Glutamatergic neuron (in vitro differentiated cells): ENCODE measurements around the gene PEPD. TPM values are rescaled to one million over a fixed set of nuclear protein-coding genes. Genes with fewer than 3 reads are reported as not detected.
A peak's percentile ranks its signal among the peaks of the same experiment; 100 is the strongest.

Experiments
- DNase-seq: peaks from one replicate; pipeline ENCODE4 v3.0.0; 2022
- H3K27ac Mint-ChIP-seq: one replicate; pipeline ENCODE4 v1.8.0; 2020; ENCODE audit warnings: mild to moderate bottlenecking, mixed read lengths, inconsistent platforms; ENCODE audit not compliant: unreplicated experiment
- H3K27me3 Mint-ChIP-seq: one replicate; pipeline ENCODE4 v1.8.0; 2020; ENCODE audit warnings: mild to moderate bottlenecking, moderate library complexity, mixed read lengths, inconsistent platforms; ENCODE audit not compliant: unreplicated experiment
- H3K36me3 Mint-ChIP-seq: one replicate; pipeline ENCODE4 v1.8.0; 2020; ENCODE audit warnings: mild to moderate bottlenecking, mixed read lengths, inconsistent platforms; ENCODE audit not compliant: unreplicated experiment
- H3K4me1 Mint-ChIP-seq: one replicate; pipeline ENCODE4 v1.8.0; 2020; ENCODE audit warnings: mild to moderate bottlenecking, low read depth, mixed read lengths, inconsistent platforms; ENCODE audit not compliant: unreplicated experiment
- H3K4me3 Mint-ChIP-seq: one replicate; pipeline ENCODE4 v1.8.0; 2020; ENCODE audit warnings: mild to moderate bottlenecking, mixed read lengths, inconsistent platforms; ENCODE audit not compliant: unreplicated experiment
- H3K9me3 Mint-ChIP-seq: one replicate; pipeline ENCODE4 v1.8.0; 2020; ENCODE audit warnings: mild to moderate bottlenecking, moderate library complexity, mixed read lengths, inconsistent platforms; ENCODE audit not compliant: unreplicated experiment
- total RNA-seq: library from RNA; stranded (reverse); fragmentation: NEBNext Ultra II Directional; extraction: Animal tissue kit (Norgen Biotek cat#: 25700); gene quantifications from one replicate; pipeline ENCODE4 v1.2.1, GENCODE V29; 2021; ENCODE audit not compliant: unreplicated experiment
- TF ChIP-seq, protein P1 (sequence below): fragments of 200-600 bp; sonication (generic); IDR thresholded peaks from one replicate; pipeline ENCODE4 v1.5.0; 2021; ENCODE audit not compliant: partially characterized antibody, unreplicated experiment

The PEPD gene
- total RNA-seq, 1 donor from 2014 or later = 93.3 TPM

DNA sequence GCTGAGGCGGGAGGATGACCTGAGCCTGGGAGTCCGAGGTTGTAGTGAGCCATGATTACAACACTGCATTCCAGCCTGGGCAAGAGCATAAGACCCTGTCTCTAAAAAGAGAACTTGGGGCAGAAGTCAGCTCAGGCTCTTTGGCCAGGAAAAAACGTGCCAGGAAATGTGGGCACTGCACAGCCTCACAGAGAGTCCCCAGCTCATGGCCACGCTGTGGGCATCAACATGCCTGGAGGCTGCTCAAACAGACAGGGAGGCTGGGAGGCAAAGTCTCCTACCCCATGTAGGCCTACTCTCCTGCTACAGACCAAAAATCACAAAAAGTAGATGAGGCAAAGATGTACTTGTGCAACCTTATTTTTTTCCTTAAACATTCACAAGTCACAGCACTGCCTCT, 49.4 kb downstream of the PEPD start:
- Mint-ChIP-seq H3K4me3 (peak overlapping the region; percentile 66), H3K4me1 (peaks cover 35% of the 10 kb centered on the region), H3K27ac (peak overlapping the region; percentile 82), H3K27me3 (peaks cover 16% of the 10 kb centered on the region), H3K36me3 (no peaks in the 10 kb centered on the region), H3K9me3 (peaks cover 16% of the 10 kb centered on the region)
- TF ChIP-seq, protein P1, sequence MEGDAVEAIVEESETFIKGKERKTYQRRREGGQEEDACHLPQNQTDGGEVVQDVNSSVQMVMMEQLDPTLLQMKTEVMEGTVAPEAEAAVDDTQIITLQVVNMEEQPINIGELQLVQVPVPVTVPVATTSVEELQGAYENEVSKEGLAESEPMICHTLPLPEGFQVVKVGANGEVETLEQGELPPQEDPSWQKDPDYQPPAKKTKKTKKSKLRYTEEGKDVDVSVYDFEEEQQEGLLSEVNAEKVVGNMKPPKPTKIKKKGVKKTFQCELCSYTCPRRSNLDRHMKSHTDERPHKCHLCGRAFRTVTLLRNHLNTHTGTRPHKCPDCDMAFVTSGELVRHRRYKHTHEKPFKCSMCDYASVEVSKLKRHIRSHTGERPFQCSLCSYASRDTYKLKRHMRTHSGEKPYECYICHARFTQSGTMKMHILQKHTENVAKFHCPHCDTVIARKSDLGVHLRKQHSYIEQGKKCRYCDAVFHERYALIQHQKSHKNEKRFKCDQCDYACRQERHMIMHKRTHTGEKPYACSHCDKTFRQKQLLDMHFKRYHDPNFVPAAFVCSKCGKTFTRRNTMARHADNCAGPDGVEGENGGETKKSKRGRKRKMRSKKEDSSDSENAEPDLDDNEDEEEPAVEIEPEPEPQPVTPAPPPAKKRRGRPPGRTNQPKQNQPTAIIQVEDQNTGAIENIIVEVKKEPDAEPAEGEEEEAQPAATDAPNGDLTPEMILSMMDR = no peak
- no peak for DNase-seq

DNA sequence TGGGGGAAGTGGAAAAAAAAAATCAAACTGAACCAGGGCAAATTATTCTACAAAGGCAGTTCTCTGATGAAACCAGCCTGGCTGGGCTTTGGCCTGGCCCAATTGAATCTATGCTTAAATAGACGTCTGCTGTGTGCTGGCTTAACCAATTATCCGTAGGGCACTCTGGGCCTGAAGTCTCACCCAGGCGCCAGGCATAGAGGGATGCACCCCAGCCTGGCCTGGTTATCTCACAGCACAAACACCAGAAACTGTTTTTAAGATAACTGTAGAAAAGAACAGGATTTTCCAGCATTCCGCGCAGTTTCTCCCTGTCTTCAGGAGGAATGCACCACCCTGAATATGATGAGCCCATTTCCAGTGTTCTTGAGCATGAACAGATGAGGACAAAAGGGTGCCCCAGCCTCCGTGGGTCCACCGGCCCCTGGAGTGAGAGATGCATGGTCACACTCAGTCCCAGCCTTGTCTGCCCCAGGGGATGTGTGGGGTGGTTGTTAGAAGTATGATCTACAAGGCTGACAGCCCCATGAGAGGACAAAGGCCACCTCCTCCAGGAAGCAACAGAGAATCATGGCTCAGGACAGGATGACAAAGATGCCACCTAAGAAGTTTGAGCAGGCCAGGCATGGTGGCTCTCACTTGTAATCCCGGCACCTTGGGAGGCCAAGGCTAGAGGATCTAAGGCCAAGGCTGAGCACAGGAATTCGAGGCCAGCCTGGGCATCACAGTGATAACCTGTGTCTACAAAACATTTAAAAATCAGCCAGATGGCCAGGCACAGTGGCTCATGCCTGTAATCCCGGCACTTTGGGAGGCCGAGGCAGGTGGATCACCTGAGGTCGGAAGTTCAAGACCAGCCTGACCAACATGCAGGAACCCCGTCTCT, 50.2 kb downstream of the PEPD start:
- TF ChIP-seq, protein P1 = no peak
- peaks cover 17% of the 10 kb centered on the region for H3K9me3 Mint-ChIP-seq
- DNase-seq = no peak
- no peak overlapping the region for H3K27ac Mint-ChIP-seq
- no peak overlapping the region for H3K4me3 Mint-ChIP-seq
- peaks cover 35% of the 10 kb centered on the region for H3K4me1 Mint-ChIP-seq
- H3K27me3 Mint-ChIP-seq = peaks cover 17% of the 10 kb centered on the region
- H3K36me3 Mint-ChIP-seq = no peaks in the 10 kb centered on the region

DNA sequence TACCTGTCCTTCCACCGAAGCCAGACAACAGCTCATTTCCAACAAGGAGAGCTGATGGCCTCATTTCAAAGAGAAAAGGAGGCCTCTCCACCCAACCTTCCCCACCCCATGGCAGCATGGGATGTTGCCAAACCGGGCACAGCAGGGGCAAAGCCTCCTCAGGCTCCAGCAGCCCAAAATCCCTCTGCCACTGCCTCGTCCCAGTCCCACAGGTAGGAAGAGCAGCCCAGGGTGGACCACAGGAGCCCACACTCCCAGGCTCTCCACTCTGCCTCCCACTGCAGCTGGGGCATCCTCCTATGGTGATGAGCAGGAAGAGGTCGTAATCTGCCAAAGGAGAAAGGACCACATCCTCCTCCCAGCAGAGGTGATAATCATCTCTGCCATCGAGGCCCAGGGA, 50.9 kb downstream of the PEPD start:
- no peak overlapping the region for H3K27ac Mint-ChIP-seq
- peaks cover 18% of the 10 kb centered on the region for H3K9me3 Mint-ChIP-seq
- no peak overlapping the region for H3K4me3 Mint-ChIP-seq
- H3K36me3 Mint-ChIP-seq = no peaks in the 10 kb centered on the region
- TF ChIP-seq, protein P1 = no peak
- peaks cover 16% of the 10 kb centered on the region for H3K27me3 Mint-ChIP-seq
- peaks cover 35% of the 10 kb centered on the region for H3K4me1 Mint-ChIP-seq
- no peak for DNase-seq

DNA sequence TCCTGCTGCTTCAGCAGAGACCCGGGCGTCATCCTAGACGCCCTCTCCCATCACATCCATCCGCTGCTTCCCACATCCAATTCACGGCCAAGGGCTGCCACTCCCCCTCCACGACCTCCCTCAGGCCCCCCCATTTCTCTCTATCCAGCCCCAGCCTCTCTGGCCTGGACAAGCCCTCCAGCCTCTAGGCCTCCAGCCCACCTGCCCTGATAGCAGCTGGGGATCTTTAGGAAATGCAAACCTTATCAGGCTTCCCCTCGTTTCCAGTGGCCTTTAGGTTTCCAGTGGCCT, 51.6 kb downstream of the PEPD start:
- TF ChIP-seq, protein P1 = no peak
- Mint-ChIP-seq H3K36me3 (no peaks in the 10 kb centered on the region), H3K27me3 (peaks cover 17% of the 10 kb centered on the region), H3K27ac (no peak overlapping the region), H3K9me3 (peaks cover 22% of the 10 kb centered on the region), H3K4me1 (peaks cover 35% of the 10 kb centered on the region), H3K4me3 (no peak overlapping the region)
- DNase-seq = no peak
